Natural killer cell (primary cell): Measurements from ENCODE around the gene PPP2R2C. TPM values are rescaled to one million over a fixed set of nuclear protein-coding genes. Genes with fewer than 3 reads are reported as not detected.

Experiments used
- ATAC-seq, 3 donors: fragments of 150-1000 bp in 2 of 3; fragments of 200-7000 bp in 1 of 3; cut with Tn5 transposase; 1 replicate in 1 of 3; 2 replicates in 2 of 3; pipeline ENCODE4 v1.10.0; 2021; ENCODE audit warnings: mild to moderate bottlenecking in 2 of 3, moderate library complexity in 2 of 3
- DNase-seq, 2 donors: peaks; one replicate each; pipeline versions ENCODE4 v3.0.0 to v3.0.0-alpha.2; 2013 to 2021; ENCODE audit warnings: mixed read lengths in 1 of 2
- H3K27ac ChIP-seq: one replicate; pipeline ENCODE4 v1.5.1; 2013; ENCODE audit warnings: mild to moderate bottlenecking, low read length
- H3K27me3 ChIP-seq: one replicate; pipeline ENCODE4 v1.6.1; 2013; ENCODE audit warnings: low read length; ENCODE audit not compliant: control insufficient read depth, insufficient read depth
- H3K36me3 ChIP-seq: one replicate; pipeline ENCODE4 v1.6.1; 2013; ENCODE audit warnings: low read length; ENCODE audit not compliant: control insufficient read depth, insufficient read depth
- H3K4me1 ChIP-seq: one replicate; pipeline ENCODE4 v1.6.1; 2013; ENCODE audit warnings: low read length; ENCODE audit not compliant: control insufficient read depth, insufficient read depth
- H3K4me3 ChIP-seq: one replicate; pipeline ENCODE4 v1.5.1; 2013; ENCODE audit warnings: low read length
- H3K9me3 ChIP-seq: one replicate; pipeline ENCODE4 v1.6.1; 2013; ENCODE audit warnings: low read length; ENCODE audit not compliant: control insufficient read depth, insufficient read depth
- H3K27ac Mint-ChIP-seq, 2 donors: one replicate each; pipeline ENCODE4 v1.8.0; 2022; ENCODE audit warnings: mild to moderate bottlenecking in 2 of 2, mixed read lengths in 2 of 2, moderate library complexity in 1 of 2
- H3K27me3 Mint-ChIP-seq, 2 donors: one replicate each; pipeline ENCODE4 v1.8.0; 2022; ENCODE audit warnings: low read depth in 2 of 2, mixed read lengths in 2 of 2
- H3K36me3 Mint-ChIP-seq: one replicate; pipeline ENCODE4 v1.8.0; 2022; ENCODE audit warnings: mixed read lengths
- H3K4me1 Mint-ChIP-seq, 2 donors: one replicate each; pipeline ENCODE4 v1.8.0; 2022; ENCODE audit warnings: mixed read lengths in 2 of 2
- H3K4me3 Mint-ChIP-seq: one replicate; pipeline ENCODE4 v1.8.0; 2022; ENCODE audit warnings: mild to moderate bottlenecking, moderate library complexity, mixed read lengths
- H3K9me3 Mint-ChIP-seq, 2 donors: one replicate each; pipeline ENCODE4 v1.8.0; 2022; ENCODE audit warnings: mixed read lengths in 2 of 2
- CTCF ChIP-seq: fragments of 200-600 bp; IDR thresholded peaks from one replicate; pipeline ENCODE4 v1.8.0; 2022; ENCODE audit warnings: antibody characterized with exemption
- WGBS: methylation state at CpG from one replicate; pipeline ENCODE4 v1.1.7; 2013; ENCODE audit warnings: missing lambda C conversion rate; ENCODE audit not compliant: insufficient coverage; 5-methylcytosine and 5-hydroxymethylcytosine counted together
- intact Hi-C: fragments of 100-400 bp; cut with micrococcal nuclease; formaldehyde crosslinking; loops from one replicate; pipeline ENCODE4 v1.14.2; 2022
- total RNA-seq, 4 donors: library from RNA; stranded (reverse); fragments of 120-200 nt in 1 of 4; gene quantifications; one replicate each; pipeline versions ENCODE4 v1.2.3 to v1.2.4, GENCODE V29; 2013 to 2022

The PPP2R2C gene
- total RNA-seq, 3 donors from 2014 or later (not counting 1 experiment from before 2014, with no cell fraction given): not detected

GRCh38 chr4:6424425-6424824 lies 48.0 kb downstream of the PPP2R2C start:
- no peak for ATAC-seq
- no peaks in the 10 kb centered on the region for H3K36me3 Mint-ChIP-seq
- Histone ChIP-seq H3K4me3 (no peak overlapping the region), H3K27ac (no peak overlapping the region), H3K27me3 (no peaks in the 10 kb centered on the region), H3K4me1 (peaks cover 22% of the 10 kb centered on the region), H3K9me3 (no peaks in the 10 kb centered on the region), H3K36me3 (no peaks in the 10 kb centered on the region)
- H3K27me3 Mint-ChIP-seq: peaks cover 23 to 47% of the 10 kb centered on the region in 2 donors
- WGBS: 73% methylated on average over 7 of the region's 9 CpGs
- no peak for TF ChIP-seq CTCF
- H3K4me3 Mint-ChIP-seq: no peak overlapping the region
- no peak overlapping the region for H3K27ac Mint-ChIP-seq
- intact Hi-C loops: no loop called here
- peaks cover 17 to 18% of the 10 kb centered on the region in 2 donors for H3K4me1 Mint-ChIP-seq
- H3K9me3 Mint-ChIP-seq: no peaks in the 10 kb centered on the region
- DNase-seq: no peak

- Histone ChIP-seq H3K4me3 (no peak overlapping the region), H3K27me3 (no peaks in the 10 kb centered on the region), H3K4me1 (peaks cover 22% of the 10 kb centered on the region), H3K36me3 (no peaks in the 10 kb centered on the region), H3K9me3 (no peaks in the 10 kb centered on the region), H3K27ac (no peak overlapping the region)
- intact Hi-C loops: no loop called here
- H3K4me1 Mint-ChIP-seq: peaks cover 17 to 18% of the 10 kb centered on the region in 2 donors
- no peaks in the 10 kb centered on the region for H3K36me3 Mint-ChIP-seq
- H3K9me3 Mint-ChIP-seq: no peaks in the 10 kb centered on the region
- H3K27ac Mint-ChIP-seq: no peak overlapping the region
- no peak for TF ChIP-seq CTCF
- 100% methylated on average over 1 of the region's 2 CpGs for WGBS
- no peak for ATAC-seq
- H3K27me3 Mint-ChIP-seq: peaks cover 23 to 48% of the 10 kb centered on the region in 2 donors
- H3K4me3 Mint-ChIP-seq: no peak overlapping the region
- DNase-seq: no peak
Observed at GRCh38 chr4:6423575-6423974, 48.8 kb downstream of the PPP2R2C start.

- intact Hi-C loops: no loop called here
- ATAC-seq: no peak
- Mint-ChIP-seq H3K9me3 (no peaks in the 10 kb centered on the region), H3K36me3 (no peaks in the 10 kb centered on the region), H3K4me1 (peaks cover 17 to 18% of the 10 kb centered on the region in 2 donors), H3K27ac (no peak overlapping the region), H3K27me3 (peaks cover 25 to 53% of the 10 kb centered on the region in 2 donors), H3K4me3 (no peak overlapping the region)
- Histone ChIP-seq H3K4me1 (peaks cover 22% of the 10 kb centered on the region), H3K9me3 (no peaks in the 10 kb centered on the region), H3K36me3 (no peaks in the 10 kb centered on the region), H3K27ac (no peak overlapping the region), H3K27me3 (no peaks in the 10 kb centered on the region), H3K4me3 (no peak overlapping the region)
- DNase-seq: no peak
- 98% methylated on average over 3 of the region's 3 CpGs for WGBS
- TF ChIP-seq CTCF: no peak
Observed at GRCh38 chr4:6422866-6423265, 49.5 kb downstream of the PPP2R2C start.

GRCh38 chr4:6422105-6422504 lies 50.3 kb downstream of the PPP2R2C start:
- no peaks in the 10 kb centered on the region for H3K36me3 ChIP-seq
- WGBS: 94% methylated on average over 9 of the region's 9 CpGs
- peaks cover 21 to 48% of the 10 kb centered on the region in 2 donors for H3K27me3 Mint-ChIP-seq
- no peak overlapping the region for H3K4me3 Mint-ChIP-seq
- H3K36me3 Mint-ChIP-seq: no peaks in the 10 kb centered on the region
- TF ChIP-seq CTCF: no peak
- ATAC-seq: no peak
- H3K27me3 ChIP-seq: no peaks in the 10 kb centered on the region
- H3K4me1 ChIP-seq: peaks cover 22% of the 10 kb centered on the region
- intact Hi-C loops: no loop called here
- no peak overlapping the region for H3K4me3 ChIP-seq
- H3K27ac Mint-ChIP-seq: no peak overlapping the region
- no peak overlapping the region for H3K27ac ChIP-seq
- peaks cover 17 to 18% of the 10 kb centered on the region in 2 donors for H3K4me1 Mint-ChIP-seq
- DNase-seq: no peak
- no peaks in the 10 kb centered on the region for H3K9me3 Mint-ChIP-seq
- H3K9me3 ChIP-seq: no peaks in the 10 kb centered on the region
